HepG2 (cell line): ENCODE data around the gene SAPCD2. TPM values are rescaled to one million over a fixed set of nuclear protein-coding genes. Genes with fewer than 3 reads are reported as not detected.

Experiments
- ATAC-seq: fragments of 200-7000 bp; cut with Tn5 transposase; 3 replicates; pipeline ENCODE4 v1.9.1; 2020; ENCODE audit warnings: mild to moderate bottlenecking, moderate library complexity
- BruUV-seq: library from RNA; stranded (reverse); fragments of 400-500 nt; replicated peaks from 2 replicates; lab custom pipeline; 2021; lab: Mats Ljungman, UMichigan
- CTCF ChIA-PET: fragments of 300-600 bp; formaldehyde crosslinking; extraction: SDS; loops from one replicate; lab custom pipeline; 2021; ENCODE audit warnings: low total read pairs, inconsistent platforms, low intra/inter-chr PET ratio; lab: Yijun Ruan, JAX
- POLR2A ChIA-PET: fragments of 350-600 bp; sonication (Branson Sonifier 250); formaldehyde crosslinking; loops from one replicate; lab custom pipeline; 2020; ENCODE audit warnings: antibody characterized with exemption, inconsistent platforms; lab: Yijun Ruan, JAX
- DNase-seq: peaks from one replicate; pipeline ENCODE4 v3.0.0-alpha.2; 2015; ENCODE audit warnings: low spot score
- FAIRE-seq: peaks from 3 replicates; lab custom pipeline; 2011; peaks lifted over from hg19 to GRCh38; lab: Jason Lieb, UNC
- H2AFZ ChIP-seq: one replicate; pipeline ENCODE4 v1.6.1; 2011; ENCODE audit warnings: low read length, inconsistent platforms
- H3K27ac ChIP-seq: fragments of 300-600 bp; 3 replicates; pipeline ENCODE4 v1.8.0; 2011; ENCODE audit warnings: mixed run types, mild to moderate bottlenecking, mixed read lengths, low read length, inconsistent platforms; ENCODE audit not compliant: insufficient read depth; ENCODE audit errors: extremely low read length
- H3K27me3 ChIP-seq, 2 experiments: fragments of 200-600 bp in 1 of 2; 2 replicates in 1 of 2; 3 replicates in 1 of 2; pipeline versions ENCODE4 v1.6.0 to v1.8.0; 2011; ENCODE audit warnings: low read length in 2 of 2, mild to moderate bottlenecking in 2 of 2, moderate library complexity in 2 of 2, inconsistent platforms in 1 of 2; ENCODE audit not compliant: insufficient read depth in 2 of 2, control insufficient read depth in 1 of 2
- H3K36me3 ChIP-seq, 2 experiments: fragments of 200-600 bp in 1 of 2; replicated peaks in 1 of 2; 2 replicates in 1 of 2; 3 replicates in 1 of 2; pipeline versions ENCODE4 v1.5.1 to v1.8.0; 2011; ENCODE audit warnings: low read length in 2 of 2, inconsistent platforms in 1 of 2; ENCODE audit not compliant: insufficient read depth in 2 of 2, control insufficient read depth in 1 of 2
- H3K4me1 ChIP-seq: 2 replicates; pipeline ENCODE4 v1.5.1; 2012; ENCODE audit warnings: low read length, inconsistent platforms; ENCODE audit not compliant: insufficient read depth
- H3K4me2 ChIP-seq: 2 replicates; pipeline ENCODE4 v1.6.0; 2011; ENCODE audit warnings: low read depth, low read length, inconsistent platforms
- H3K4me3 ChIP-seq, 3 experiments: fragments of 200-600 bp in 1 of 3; sonication (generic), shearing (Covaris generic) in 1 of 3; replicated peaks in 1 of 3; 2 replicates each; pipeline ENCODE4 v1.5.1; 2011 to 2016; ENCODE audit warnings: low read length in 3 of 3, inconsistent platforms in 2 of 3, low read depth in 2 of 3, mild to moderate bottlenecking in 2 of 3, control low read depth in 1 of 3, mixed read lengths in 1 of 3; ENCODE audit not compliant: insufficient read depth in 1 of 3
- H3K79me2 ChIP-seq: one replicate; pipeline ENCODE4 v1.6.1; 2011; ENCODE audit warnings: low read length, inconsistent platforms; ENCODE audit not compliant: insufficient read depth
- H3K9ac ChIP-seq: 2 replicates; pipeline ENCODE4 v1.6.0; 2011; ENCODE audit warnings: mild to moderate bottlenecking, low read depth, low read length, inconsistent platforms; ENCODE audit not compliant: insufficient read depth
- H3K9me3 ChIP-seq: 2 replicates; pipeline ENCODE4 v1.5.1; 2012; ENCODE audit warnings: mild to moderate bottlenecking, low read length
- H4K20me1 ChIP-seq: 2 replicates; pipeline ENCODE4 v1.6.0; 2011; ENCODE audit warnings: inconsistent platforms, mild to moderate bottlenecking, low read length, moderate library complexity; ENCODE audit not compliant: insufficient read depth
- HDAC6 ChIP-seq: fragments of 200-600 bp; sonication (generic); IDR thresholded peaks from 2 replicates; pipeline ENCODE4 v1.7.0; 2017; ENCODE audit warnings: mild to moderate bottlenecking, antibody characterized with exemption, low read length, low read depth
- PLRG1 ChIP-seq: fragments of 450-650 bp; conservative IDR thresholded peaks from 2 replicates; pipeline ENCODE4 v1.6.1; 2016
- TBX2 ChIP-seq: sonication (generic); formaldehyde crosslinking; IDR thresholded peaks from 2 replicates; pipeline ENCODE4 v1.5.0; 2020; ENCODE audit warnings: missing genetic modification reagents, mild to moderate bottlenecking, borderline replicate concordance
- ZFAT ChIP-seq: sonication (generic); formaldehyde crosslinking; conservative IDR thresholded peaks from 2 replicates; pipeline ENCODE4 v1.8.1; 2023; ENCODE audit warnings: missing genetic modification reagents, inconsistent platforms
- ZNF687 ChIP-seq: sonication (generic); formaldehyde crosslinking; IDR thresholded peaks from 2 replicates; pipeline ENCODE4 v1.5.1; 2020; ENCODE audit warnings: mild to moderate bottlenecking, missing genetic modification reagents, moderate library complexity
- WGBS: methylation state at CpG from one replicate; pipeline ENCODE4 v1.1.6; 2017; ENCODE audit warnings: low lambda C conversion rate; 5-methylcytosine and 5-hydroxymethylcytosine counted together
- in situ Hi-C: cut with HindIII; loops from 2 replicates; pipeline ENCODE4 v1.10.0; 2017; ENCODE audit warnings: low pct_unique_long_range_greater_than_20kb; ENCODE audit not compliant: extremely low pct_ligation_motif_present
- intact Hi-C: fragments of 100-400 bp; cut with micrococcal nuclease; formaldehyde crosslinking; loops from one replicate; pipeline ENCODE4 v1.10.0; 2022; ENCODE audit not compliant: unreplicated experiment
- polyA plus RNA-seq, 8 experiments: library from polyadenylated mRNA; depleted of rRNA in 3 of 8; stranded (reverse) in 7 of 8; unstranded in 1 of 8; fragments of >200 nt; fragmentation: Illumina TruSeq in 4 of 8; extraction: Trizol in 4 of 8; gene quantifications; 2 replicates each; pipeline versions ENCODE4 v1.2.1 to v1.2.3, GENCODE V29; 2011 to 2016; ENCODE audit warnings: low read depth in 4 of 8, missing spikeins in 1 of 8, mixed read lengths in 1 of 8; ENCODE audit not compliant: insufficient read depth in 1 of 8
- total RNA-seq, 5 experiments: library from RNA; depleted of rRNA; stranded (reverse); fragments of >200 nt; fragmentation: Illumina TruSeq; extraction: Trizol; gene quantifications; 2 replicates each; pipeline ENCODE4 v1.2.3, GENCODE V29; 2016; ENCODE audit warnings: low read depth in 1 of 5

SAPCD2 gene
- total and polyA plus RNA-seq, 2 of the 13 experiments (the other 11 are each of a cell fraction or from before 2014, with no cell fraction given): 21.9 to 42.8 TPM

- H3K9me3 ChIP-seq: no peaks in the 10 kb centered on the region
- POLR2A ChIA-PET: no interaction called here
- H3K36me3 ChIP-seq: peaks cover 9 to 16% of the 10 kb centered on the region in 2 experiments; a peak in 4 of 5 replicates
- DNase-seq (no peak), FAIRE-seq (no peak), ATAC-seq (no peak)
- peaks cover 47% of the 10 kb centered on the region for H3K4me1 ChIP-seq
- 98% methylated on average over 8 of the region's 13 CpGs for WGBS
- no peak overlapping the region for H3K27ac ChIP-seq
- CTCF ChIA-PET: no interaction called here
- intact Hi-C loops: no loop called here
- BruUV-seq: no TSS peak
- in situ Hi-C loops: no loop called here
- H4K20me1 ChIP-seq: no peaks in the 10 kb centered on the region
- H3K4me2 ChIP-seq: no peak overlapping the region
- no peaks in the 10 kb centered on the region for H3K27me3 ChIP-seq
- TF ChIP-seq PLRG1 (no peak), TBX2 (CRISPR knock-in tag) (no peak)
- no peak overlapping the region for H2AFZ ChIP-seq
- H3K9ac ChIP-seq: no peak overlapping the region
- no peaks in the 10 kb centered on the region for H3K79me2 ChIP-seq
- no peak overlapping the region for H3K4me3 ChIP-seq
These were observed 9.0 kb upstream of the SAPCD2 start for GRCh38 chr9:137079401-137079787.

GRCh38 chr9:137078701-137079400 is 8.5 kb upstream of the SAPCD2 start:
- ChIA-PET POLR2A (no interaction called here), CTCF (no interaction called here)
- Histone ChIP-seq H2AFZ (no peak overlapping the region), H3K27ac (no peak overlapping the region), H3K36me3 (peaks cover 9 to 16% of the 10 kb centered on the region in 2 experiments; a peak in 4 of 5 replicates), H3K9me3 (no peaks in the 10 kb centered on the region), H3K9ac (no peak overlapping the region), H3K4me2 (peak overlapping the region; percentile 83), H3K4me1 (peaks cover 47% of the 10 kb centered on the region), H3K79me2 (no peaks in the 10 kb centered on the region), H3K27me3 (no peaks in the 10 kb centered on the region), H4K20me1 (no peaks in the 10 kb centered on the region), H3K4me3 (peak overlapping the region in 2 of 3 experiments; percentile 76 to 85; a peak in 3 of 6 replicates)
- ATAC-seq: no peak
- WGBS: 97% methylated on average over 23 of the region's 51 CpGs
- TF ChIP-seq ZNF687 (CRISPR knock-in tag) (peak; percentile 10; the same call in 1 of the 2 replicates), HDAC6 (no peak), ZFAT (CRISPR knock-in tag) (no peak)
- no TSS peak for BruUV-seq
- no peak for DNase-seq
- intact Hi-C loops (no loop called here), in situ Hi-C loops (no loop called here)
- FAIRE-seq: no peak
